LoVo (cell line): ENCODE results near the gene EXOSC3.

ENCODE experiments used
- DNase-seq: peaks from one replicate; pipeline ENCODE4 v3.0.0-alpha.2; 2016; ENCODE audit warnings: low spot score

The EXOSC3 gene

GRCh38 chr9:37732086-37732741 is 52.6 kb downstream of the EXOSC3 start:
- DNase-seq: no peak

GRCh38 chr9:37730839-37731238 is 54.0 kb downstream of the EXOSC3 start:
- no peak for DNase-seq

- no peak for DNase-seq
Observed at GRCh38 chr9:37730256-37730655, 54.6 kb downstream of the EXOSC3 start.
